HL-60 (cell line): ENCODE results near the gene SLCO4A1.

ENCODE experiments used
- DNase-seq, 2 experiments: peaks; one replicate each; pipeline ENCODE4 v3.0.0-alpha.2; 2010 to 2020; ENCODE audit warnings: low read depth in 1 of 2, low spot score in 1 of 2
- H3K27ac ChIP-seq: fragments of 250-450 bp; sonication (Bioruptor Pico); replicated peaks from 2 replicates; pipeline ENCODE4 v1.5.1; 2020; ENCODE audit warnings: mild to moderate bottlenecking, moderate library complexity
- H3K27me3 ChIP-seq: fragments of 250-450 bp; sonication (Bioruptor Pico); 2 replicates; pipeline ENCODE4 v1.5.1; 2021; ENCODE audit warnings: mild to moderate bottlenecking, moderate library complexity; ENCODE audit not compliant: insufficient read depth, poor library complexity, severe bottlenecking
- H3K4me3 ChIP-seq: replicated peaks from 2 replicates; pipeline ENCODE4 v1.5.1; 2011; ENCODE audit warnings: mild to moderate bottlenecking, control low read depth, low read length; ENCODE audit not compliant: insufficient read depth
- CTCF ChIP-seq: IDR thresholded peaks from one replicate; pipeline ENCODE4 v1.5.1; 2011; ENCODE audit warnings: low read length, control low read depth, inconsistent platforms; ENCODE audit not compliant: insufficient read depth
- GABPA ChIP-seq: IDR thresholded peaks from 2 replicates; pipeline ENCODE4 v1.6.1; 2012; ENCODE audit warnings: low read depth
- POLR2AphosphoS5 ChIP-seq: IDR thresholded peaks from 2 replicates; pipeline ENCODE4 v1.6.1; 2012; ENCODE audit warnings: low read depth
- REST ChIP-seq: IDR thresholded peaks from 2 replicates; pipeline ENCODE4 v1.6.1; 2012; ENCODE audit warnings: low read depth; ENCODE audit not compliant: insufficient replicate concordance
- SPI1 ChIP-seq: IDR thresholded peaks from 2 replicates; pipeline ENCODE4 v1.6.1; 2012; ENCODE audit warnings: low read depth, mild to moderate bottlenecking, borderline replicate concordance

The SLCO4A1 gene

GRCh38 chr20:62606016-62606415, 36.3 kb upstream of the SLCO4A1 start:
- TF ChIP-seq SPI1 (no peak), REST (no peak), GABPA (no peak), CTCF (no peak), POLR2AphosphoS5 (no peak)
- Histone ChIP-seq H3K4me3 (no peak overlapping the region), H3K27me3 (no peaks in the 10 kb centered on the region), H3K27ac (peak overlapping the region; percentile 95)
- DNase-seq = peak in 1 of 2 experiments; percentile 67

- no peaks in the 10 kb centered on the region for H3K27me3 ChIP-seq
Observed at GRCh38 chr20:62606551-62607201, 35.6 kb upstream of the SLCO4A1 start.

GRCh38 chr20:62607366-62608217, 34.7 kb upstream of the SLCO4A1 start:
- Histone ChIP-seq H3K27ac (peak overlapping the region; percentile 95; the same call in 1 of the 2 replicates), H3K4me3 (no peak overlapping the region), H3K27me3 (no peaks in the 10 kb centered on the region)
- TF ChIP-seq GABPA = no peak
- no peak for DNase-seq

More at GRCh38 chr20:62606551-62607201, 35.6 kb upstream of the SLCO4A1 start:
- H3K27ac ChIP-seq = peak overlapping the region; percentile 95
- no peak overlapping the region for H3K4me3 ChIP-seq
- TF ChIP-seq POLR2AphosphoS5 = peak; percentile 74
- TF ChIP-seq REST = no peak
- TF ChIP-seq GABPA = no peak
- DNase-seq = peak in 1 of 2 experiments; percentile 43

GRCh38 chr20:62608218-62608565, 34.1 kb upstream of the SLCO4A1 start:
- no peak for DNase-seq
- no peaks in the 10 kb centered on the region for H3K27me3 ChIP-seq
- no peak for TF ChIP-seq REST
- no peak for TF ChIP-seq POLR2AphosphoS5
- no peak for TF ChIP-seq CTCF
- TF ChIP-seq GABPA = no peak
- no peak for TF ChIP-seq SPI1
- no peak overlapping the region for H3K27ac ChIP-seq
- H3K4me3 ChIP-seq = no peak overlapping the region
